Activated CD8-positive, alpha-beta memory T cell treated with anti-CD3 and anti-CD28 coated beads for 48 hours (primary cell): ENCODE results near the gene LDLRAD4.

Experiments
- DNase-seq, 3 experiments: peaks; one replicate each; pipeline ENCODE4 v3.0.0-alpha.2; 2020; ENCODE audit warnings: low read depth in 2 of 3, low spot score in 2 of 3

LDLRAD4 gene

DNA sequence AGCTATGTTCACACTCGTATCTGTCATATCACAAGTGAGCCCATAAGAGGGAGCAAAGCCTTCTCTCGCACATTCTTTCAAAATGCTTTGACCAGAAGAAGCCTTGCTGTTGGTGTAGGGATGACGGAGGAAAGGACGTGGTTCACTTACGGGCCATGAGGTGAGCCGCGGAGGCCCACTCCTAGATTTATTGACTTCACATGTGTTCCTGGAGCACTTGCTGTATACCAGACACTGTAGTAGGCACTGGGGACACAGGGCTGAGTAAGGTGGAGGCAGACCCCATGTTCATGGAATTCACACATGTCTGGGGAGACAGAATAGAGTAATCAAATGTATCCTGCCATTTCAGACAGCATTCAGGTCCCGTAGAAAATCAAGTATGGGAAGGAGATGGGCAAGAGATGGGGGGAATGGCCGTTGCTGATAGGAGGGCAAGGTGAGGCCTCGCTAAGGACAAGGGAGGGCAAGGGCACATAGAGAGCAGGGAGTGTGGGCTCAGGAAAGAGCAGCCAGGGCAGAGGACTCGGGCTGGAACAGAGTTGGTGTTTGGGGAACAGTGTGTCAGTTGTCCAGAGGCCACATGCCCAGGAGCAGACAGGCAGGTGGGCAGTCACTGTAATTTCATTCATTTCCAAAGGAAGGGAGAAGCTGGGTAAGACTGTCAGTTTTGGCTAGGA is 182.2 kb downstream of the LDLRAD4 start:
- no peak for DNase-seq

GRCh38 chr18:13401404-13401803 is 182.8 kb downstream of the LDLRAD4 start:
- no peak for DNase-seq

DNA sequence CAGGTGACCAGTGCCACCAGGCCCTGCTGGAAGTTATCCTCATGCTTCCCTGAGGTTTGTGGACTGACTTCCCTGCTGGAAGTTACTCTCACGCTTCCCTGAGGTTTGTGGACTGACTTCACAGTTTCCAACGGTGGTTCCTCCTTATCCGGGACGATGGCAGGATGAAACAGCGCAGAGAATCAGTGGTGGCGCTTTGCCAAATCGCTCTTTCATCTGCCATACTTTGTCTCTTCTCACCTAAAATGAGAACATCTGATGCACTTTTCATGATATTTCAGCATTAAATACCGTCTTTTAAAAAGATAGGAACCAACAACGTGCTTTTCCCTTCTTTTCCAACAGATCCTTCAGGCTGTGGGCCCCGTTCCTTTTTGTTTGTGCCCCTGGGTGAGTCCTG is 183.3 kb downstream of the LDLRAD4 start:
- DNase-seq = no peak

- DNase-seq = no peak
Observed at GRCh38 chr18:13403786-13404549, 185.4 kb downstream of the LDLRAD4 start.

DNA sequence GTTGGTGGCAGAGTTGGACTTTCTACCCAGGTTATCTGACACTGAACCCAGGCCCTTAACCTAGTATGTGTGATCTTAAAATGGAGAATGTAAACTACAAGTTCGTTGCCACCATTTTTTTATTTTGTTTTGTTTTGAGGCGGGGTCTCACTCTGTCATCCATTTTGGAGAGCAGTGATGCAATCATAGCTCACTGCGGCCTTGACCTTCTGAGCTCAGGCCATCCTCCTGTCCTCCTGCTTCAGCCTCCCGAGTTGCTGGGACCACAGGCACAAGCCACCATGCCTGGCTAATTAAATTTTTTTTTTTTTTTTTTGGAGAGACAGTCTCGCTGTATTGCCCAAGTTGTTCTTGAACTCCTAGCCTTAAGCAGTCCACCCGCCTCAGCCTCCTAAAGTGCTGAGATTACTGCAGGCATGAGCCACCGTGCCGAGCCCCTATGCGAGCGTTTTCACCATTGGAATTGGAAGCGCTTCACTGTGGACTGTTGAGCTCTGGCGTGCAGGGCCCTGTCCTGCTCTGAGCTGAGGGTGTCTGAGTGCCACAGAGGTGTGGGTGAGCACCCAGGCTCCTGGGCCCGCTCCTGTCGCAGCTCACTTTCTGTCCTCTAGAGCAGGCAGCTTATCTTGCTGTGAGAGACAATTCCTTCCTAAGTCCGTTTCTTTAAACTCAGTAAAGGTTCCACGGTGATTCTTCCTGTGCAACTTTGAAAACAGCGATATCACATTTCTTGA is 186.9 kb downstream of the LDLRAD4 start:
- DNase-seq = no peak

GRCh38 chr18:13406049-13406615 is 187.6 kb downstream of the LDLRAD4 start:
- DNase-seq = no peak

GRCh38 chr18:13406736-13407135 is 188.2 kb downstream of the LDLRAD4 start:
- no peak for DNase-seq

GRCh38 chr18:13407484-13407883 is 188.9 kb downstream of the LDLRAD4 start:
- no peak for DNase-seq

- no peak for DNase-seq
Observed at GRCh38 chr18:13409026-13409425, 190.5 kb downstream of the LDLRAD4 start.

DNA sequence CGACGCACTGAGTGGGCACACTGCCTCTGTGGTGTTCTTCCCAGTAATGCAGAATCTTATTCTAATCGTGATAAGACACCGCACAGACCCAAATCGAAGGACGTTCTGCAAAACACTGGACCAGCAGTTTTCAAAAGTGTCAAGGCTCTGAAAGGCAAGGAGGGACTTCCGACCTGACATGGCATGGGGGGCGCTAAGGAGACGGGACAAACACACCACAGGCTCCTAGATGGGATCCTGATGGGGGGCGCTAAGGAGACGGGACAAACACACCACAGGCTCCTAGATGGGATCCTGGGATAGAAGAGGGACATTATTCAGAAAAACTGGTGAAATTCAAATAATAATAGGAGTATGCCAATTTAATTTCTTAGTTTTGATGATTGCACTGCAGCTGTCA is 191.4 kb downstream of the LDLRAD4 start:
- DNase-seq = no peak

- DNase-seq = no peak
Observed at GRCh38 chr18:13410471-13410870, 191.9 kb downstream of the LDLRAD4 start.

DNA sequence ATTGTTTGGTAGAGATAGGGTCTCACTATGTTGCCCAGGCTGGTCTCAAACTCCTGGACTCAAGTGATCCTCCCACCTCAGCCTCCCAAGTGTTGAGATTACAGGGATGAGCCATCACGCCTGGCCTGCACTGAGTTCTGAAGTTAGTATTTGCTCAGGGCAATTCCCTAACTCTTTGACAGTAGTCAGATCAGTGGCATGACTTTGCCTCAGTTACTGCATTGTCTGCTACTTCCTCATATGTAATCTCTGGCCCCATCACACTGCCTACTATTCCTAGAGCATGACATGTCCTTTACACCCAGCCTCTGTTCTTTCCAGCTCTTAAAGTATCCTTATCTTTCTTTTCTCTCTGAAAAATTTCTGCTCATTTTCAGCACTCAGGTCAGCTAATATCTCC is 193.5 kb downstream of the LDLRAD4 start:
- no peak for DNase-seq

GRCh38 chr18:13412901-13413300 is 194.3 kb downstream of the LDLRAD4 start:
- DNase-seq = no peak

DNA sequence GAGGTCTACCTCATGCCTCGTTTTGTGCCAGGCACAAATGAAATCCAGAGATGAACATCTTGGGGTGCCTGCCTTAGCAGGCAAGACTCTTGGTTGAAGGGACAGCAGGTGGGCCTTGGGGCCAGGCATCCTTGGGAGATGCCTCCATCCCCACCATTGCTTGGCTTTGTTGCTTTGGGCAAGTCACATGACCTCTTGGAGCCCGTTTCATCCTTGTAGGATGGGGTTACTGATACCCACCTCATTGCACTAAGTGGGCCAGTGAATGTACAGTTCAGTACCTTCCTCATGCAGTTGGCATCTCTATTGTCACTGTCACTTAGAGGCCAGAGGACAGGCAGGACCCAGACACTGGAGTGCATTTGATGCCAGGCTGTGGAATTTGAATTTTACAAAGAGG is 195.5 kb downstream of the LDLRAD4 start:
- no peak for DNase-seq

DNA sequence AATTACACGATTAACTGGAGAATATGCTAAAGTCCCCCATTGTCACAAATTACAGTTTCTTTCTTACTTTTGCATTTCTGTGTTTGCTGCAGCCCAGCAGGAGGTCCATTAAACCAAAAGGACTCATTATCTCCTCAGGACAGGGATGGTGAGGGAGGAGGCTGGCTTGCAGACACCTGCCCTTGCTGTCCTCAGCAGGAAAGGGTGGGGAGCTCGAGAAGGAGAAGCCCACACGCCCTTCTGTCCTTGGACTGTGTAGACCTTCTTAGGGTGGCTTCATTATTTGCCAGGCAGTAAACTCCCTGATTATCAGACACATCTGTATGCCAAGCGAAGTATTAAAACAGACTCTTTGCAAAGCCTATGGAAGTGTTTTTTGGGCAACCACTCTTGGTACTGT is 196.0 kb downstream of the LDLRAD4 start:
- no peak for DNase-seq

GRCh38 chr18:13415736-13416135 is 197.2 kb downstream of the LDLRAD4 start:
- DNase-seq = no peak

DNA sequence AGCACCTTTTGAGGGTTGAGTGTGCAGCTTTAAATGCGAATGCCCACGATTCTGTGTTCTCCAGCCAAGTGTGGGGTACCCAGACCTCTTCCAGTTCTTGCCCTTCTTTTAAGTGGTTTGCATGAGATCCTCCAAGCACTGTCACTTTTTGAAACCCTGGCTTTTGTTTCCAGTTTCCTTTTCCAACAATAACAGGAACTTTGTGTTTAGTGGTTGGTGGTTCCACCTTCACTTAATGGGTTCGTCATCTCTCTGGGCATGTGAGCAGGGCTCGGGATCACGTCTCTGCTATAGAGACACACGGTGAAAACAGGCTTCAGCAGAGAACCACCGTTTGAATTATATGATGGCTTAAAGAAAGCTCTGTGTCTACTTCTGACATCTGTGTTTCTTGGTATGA is 197.6 kb downstream of the LDLRAD4 start:
- no peak for DNase-seq

DNA sequence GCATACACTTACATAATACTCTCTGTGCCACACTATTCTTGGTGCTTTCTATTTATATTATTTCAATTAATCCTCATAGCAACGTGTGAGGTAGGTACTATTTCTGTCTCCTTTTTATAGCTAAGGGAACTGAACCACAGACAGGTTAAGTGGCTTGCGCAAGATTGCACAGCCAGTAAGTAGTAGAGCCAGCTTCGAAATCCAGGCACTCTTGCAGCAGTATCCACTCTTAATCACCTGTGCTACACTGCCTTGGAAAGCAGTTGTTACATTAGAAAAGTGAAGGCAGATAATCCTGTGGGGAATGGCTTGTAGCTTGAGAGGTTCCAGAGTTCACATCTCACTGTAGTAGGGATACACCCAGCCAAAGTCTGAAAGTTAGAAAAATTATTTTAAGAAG is 198.3 kb downstream of the LDLRAD4 start:
- DNase-seq = no peak

DNA sequence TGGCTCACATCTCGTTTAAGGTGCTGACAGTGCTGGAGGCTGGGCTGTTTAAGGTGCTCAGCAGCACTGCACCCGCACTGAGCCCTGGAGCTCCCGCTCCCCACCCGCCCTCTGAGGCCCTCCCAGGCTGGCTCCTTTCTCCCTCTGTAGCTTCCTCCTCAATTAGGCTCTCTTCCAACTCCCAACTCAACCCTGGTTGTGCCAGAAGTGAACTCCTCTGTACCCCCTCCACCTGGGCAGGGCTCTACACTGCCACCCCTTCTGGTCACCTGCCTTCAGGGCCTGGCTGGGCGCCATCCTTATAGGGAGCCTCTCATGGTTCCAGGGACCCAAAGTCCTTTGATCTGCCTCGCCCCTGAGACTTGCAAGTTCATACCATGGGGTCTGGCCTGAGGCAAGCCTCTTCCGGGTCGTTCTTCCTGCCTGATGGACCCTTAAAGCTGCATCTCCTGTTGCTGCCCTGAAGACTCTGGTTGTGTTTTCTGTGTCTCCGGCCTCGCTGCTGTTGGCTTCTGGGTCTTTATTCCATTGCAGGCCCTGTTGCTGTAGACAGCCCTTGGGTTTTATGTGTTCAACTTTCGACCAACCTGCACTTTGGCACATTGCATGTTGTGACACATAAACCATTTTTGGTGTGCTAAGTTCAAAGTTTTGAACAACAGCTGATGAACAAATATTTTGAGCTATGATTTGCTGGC is 199.6 kb downstream of the LDLRAD4 start:
- no peak for DNase-seq

GRCh38 chr18:13420969-13421686 is 202.6 kb downstream of the LDLRAD4 start:
- DNase-seq = no peak
